ENCODE data around the gene ARID4B.
"Not testable (repeated sequence)": the region's sequence is repeated elsewhere in the genome, so short reads cannot be mapped to it uniquely, and the experiment has no call there.

Gene ARID4B

DNA sequence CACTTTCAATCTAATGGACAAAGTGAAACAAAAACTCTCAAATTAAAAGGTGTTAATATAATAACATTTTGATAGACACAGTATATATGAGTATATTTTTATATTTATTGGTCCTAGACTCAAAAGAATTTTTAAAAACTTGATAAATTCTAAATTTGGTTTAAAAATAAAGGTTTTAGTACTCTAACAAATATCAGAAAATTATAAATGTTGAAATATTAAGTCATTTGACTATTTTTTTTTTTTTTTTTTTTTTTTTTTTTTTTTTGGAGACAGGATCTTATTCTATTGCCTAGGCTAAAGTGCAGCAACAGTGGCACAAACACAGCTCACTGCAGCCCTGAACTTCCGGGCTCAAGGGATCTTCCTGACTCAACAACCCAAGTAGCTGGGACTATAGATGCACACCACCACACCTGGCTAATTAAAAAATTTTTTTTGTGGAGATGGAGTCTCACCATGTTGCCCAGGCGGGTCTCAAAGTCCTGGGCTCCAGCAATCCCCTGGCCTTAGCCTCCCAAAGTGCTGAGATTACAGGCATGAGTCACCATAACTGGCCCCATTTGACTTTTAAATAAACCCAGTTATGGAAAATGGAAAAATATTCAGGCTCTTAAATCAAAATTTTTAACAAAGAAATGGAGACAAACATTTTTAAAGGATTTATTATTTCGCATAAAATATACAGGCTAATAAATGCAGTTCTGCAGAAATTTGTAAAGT lies 106.2 kb downstream of the ARID4B start:
- no peak for ATAC-seq

GRCh38 chr1:235215453-235215852 lies 112.5 kb downstream of the ARID4B start:
- ATAC-seq: no peak

- ATAC-seq: not testable (repeated sequence)
Measured at GRCh38 chr1:235214962-235215361, 113.0 kb downstream of the ARID4B start.

DNA sequence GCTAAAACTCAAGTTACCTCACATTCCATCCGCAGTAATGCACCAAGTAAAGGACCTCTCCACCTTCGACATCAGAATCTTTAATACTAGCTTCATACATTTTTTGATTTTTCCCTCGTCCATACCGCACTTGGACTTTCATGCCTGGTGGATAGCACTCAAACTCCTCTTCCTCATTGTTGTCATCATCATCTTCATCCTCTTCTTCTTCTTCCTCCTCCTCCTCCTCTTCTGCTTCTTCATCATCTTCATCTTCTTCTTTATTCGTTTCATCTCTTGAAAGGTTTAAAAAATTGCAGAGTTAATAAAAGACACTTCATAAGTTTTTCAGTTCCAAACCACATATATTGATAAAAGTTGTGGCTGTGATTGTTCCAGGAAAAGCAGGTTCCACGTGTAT lies 114.2 kb downstream of the ARID4B start:
- peak in 1 of 2 donors; percentile 24 for ATAC-seq

- ATAC-seq: no peak
Measured at GRCh38 chr1:235211517-235211916, 116.5 kb downstream of the ARID4B start.

DNA sequence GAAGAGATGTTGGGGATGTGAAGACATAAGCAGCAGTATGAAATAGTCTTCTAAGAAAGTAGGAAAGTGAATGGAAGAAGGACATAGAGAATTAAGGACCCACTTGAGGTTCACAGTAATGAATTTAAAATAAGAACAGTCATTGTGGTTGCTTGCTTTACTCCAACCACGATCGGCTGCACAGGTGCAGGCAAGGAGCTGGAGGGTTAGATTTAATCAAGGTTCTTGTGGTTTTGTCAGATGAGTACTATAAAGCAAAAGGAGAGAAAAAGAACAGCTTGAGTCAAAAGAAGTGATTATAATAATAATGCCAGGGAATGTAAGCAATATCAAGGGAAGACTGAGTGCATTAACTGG lies 120.8 kb downstream of the ARID4B start:
- ATAC-seq: peak; percentile 88 to 92

DNA sequence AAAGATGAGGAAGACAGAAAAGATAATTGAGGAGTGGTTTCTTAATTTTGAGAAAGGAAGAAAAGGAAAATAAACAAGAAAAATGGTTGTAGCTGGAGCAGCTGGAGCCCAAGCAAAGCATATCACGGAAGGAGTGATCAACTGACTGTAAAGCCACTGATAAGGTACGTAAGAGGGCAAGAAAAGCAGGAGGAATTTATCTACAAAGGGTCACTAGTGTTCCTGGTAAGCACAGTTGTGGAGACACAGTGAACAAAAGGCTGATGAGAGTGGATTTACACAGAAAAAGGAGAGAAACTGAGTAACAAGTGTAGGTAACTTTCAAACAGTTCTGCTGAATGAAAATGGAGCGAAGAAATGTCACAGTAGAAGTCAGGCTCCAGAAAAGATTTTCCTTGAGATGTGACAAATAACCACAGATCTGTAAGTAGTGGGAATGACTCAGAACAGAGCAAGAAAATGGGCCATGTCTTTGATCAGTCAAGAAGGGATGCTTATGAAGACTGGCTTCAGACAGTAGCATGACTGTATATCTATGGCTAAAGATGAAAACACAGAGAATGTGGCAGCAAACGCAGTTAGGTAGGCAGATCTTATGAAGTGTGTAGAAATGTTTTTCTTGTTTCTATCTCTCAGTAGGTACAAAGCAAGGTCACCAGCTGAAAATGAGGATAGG lies 121.3 kb downstream of the ARID4B start:
- ATAC-seq: peak; percentile 96

GRCh38 chr1:235205687-235206086 lies 122.3 kb downstream of the ARID4B start:
- no peak for ATAC-seq

DNA sequence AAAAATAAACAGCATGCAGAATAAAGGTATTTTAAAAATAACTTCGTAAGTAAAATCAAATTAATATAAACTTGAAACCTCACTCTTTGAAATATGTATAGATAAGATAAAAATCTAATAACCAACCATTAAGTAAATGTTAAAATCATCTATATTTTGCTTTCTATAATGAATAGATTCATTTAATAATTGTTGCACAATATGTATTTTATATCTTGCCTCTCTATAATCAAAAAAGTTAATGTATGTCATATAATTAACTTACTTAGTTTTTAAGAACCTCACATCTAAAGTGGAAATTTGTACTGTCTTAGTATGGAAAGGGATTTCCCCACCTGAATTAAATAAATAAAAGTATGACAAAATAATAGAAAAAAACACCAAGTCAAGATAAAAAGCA lies 124.6 kb downstream of the ARID4B start:
- no peak for ATAC-seq

GRCh38 chr1:235202447-235202846 lies 125.5 kb downstream of the ARID4B start:
- not testable (repeated sequence) for ATAC-seq

DNA sequence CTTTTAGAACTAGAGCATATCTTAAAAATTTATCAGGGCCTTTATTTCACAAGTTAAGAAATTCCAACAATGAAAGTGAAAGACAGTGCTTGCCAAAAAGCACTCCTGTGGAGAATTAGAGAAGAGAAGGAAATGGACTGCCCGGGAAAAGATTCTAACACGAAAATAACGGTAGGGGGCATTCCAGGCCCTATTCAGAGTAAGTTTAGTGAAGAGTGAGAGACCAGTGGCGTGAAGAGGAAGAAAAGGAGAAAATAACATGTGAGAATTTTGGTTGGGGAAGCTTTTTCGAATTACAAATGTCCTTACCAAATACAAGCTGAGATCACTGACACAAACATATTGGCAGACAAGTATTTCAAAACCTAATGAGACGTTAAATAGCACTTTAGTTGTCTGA lies 128.5 kb downstream of the ARID4B start:
- ATAC-seq: no peak

- ATAC-seq: no peak
Measured at GRCh38 chr1:235190431-235190830, 137.5 kb downstream of the ARID4B start.

- no peak for ATAC-seq
Measured at GRCh38 chr1:235187316-235187715, 140.7 kb downstream of the ARID4B start.

DNA sequence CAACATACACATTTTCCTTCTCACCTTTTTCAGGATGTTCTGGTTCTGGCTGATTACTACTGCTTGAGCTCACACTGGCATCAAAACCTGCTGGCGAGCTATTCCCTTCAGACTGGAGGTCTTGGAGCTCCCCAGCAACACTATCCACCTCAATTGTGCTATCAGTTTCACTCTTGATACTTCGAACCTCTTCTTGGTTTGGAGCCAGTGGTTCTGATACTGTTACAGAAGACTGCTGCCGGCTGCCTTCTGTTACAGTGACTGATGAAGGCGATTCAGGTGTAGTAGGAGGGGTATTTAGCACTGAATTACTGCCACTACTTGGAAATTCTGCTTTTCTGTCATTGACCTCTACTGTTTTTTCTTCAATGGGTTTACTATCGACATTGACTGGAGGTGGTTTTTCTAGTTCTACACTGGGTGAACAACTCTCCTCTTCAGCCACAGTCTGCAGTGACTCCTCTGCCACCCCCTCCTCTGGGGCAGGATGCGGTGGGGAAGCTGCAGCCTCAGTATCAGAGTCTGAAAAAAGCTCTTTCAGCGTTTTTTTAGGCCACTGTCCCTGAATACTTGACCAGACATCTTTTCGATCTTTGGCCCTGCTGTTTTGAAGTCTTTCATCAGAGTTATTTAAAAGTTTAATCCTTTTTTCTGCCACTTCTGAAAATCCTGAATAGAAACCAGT lies 146.3 kb downstream of the ARID4B start:
- ATAC-seq: peak in 1 of 2 donors; percentile 48

DNA sequence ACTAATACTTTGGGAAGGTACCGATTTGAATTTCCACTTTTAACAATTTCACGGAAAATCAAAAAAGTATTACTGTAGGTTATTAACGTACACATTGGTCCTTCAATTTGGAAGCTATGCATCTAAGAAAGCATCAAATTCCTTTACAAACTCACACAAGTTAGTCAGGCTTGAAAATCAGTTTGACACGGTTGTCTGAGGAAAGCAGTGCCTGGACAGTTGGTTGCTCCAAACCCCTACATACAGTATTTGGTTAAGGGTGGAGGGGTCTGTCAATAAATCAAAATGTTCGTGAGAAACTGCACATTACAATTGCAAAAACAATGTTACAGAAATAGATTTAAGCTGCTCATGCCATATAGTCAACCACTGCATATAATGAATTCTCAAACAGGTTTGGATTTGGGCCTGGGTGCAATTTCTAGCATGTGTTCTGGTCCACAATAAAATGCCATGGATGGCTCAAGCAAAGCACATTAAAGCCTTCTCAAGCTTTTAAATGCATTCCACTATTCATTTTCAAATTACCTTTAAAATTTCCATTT lies 147.0 kb downstream of the ARID4B start:
- no peak for ATAC-seq

DNA sequence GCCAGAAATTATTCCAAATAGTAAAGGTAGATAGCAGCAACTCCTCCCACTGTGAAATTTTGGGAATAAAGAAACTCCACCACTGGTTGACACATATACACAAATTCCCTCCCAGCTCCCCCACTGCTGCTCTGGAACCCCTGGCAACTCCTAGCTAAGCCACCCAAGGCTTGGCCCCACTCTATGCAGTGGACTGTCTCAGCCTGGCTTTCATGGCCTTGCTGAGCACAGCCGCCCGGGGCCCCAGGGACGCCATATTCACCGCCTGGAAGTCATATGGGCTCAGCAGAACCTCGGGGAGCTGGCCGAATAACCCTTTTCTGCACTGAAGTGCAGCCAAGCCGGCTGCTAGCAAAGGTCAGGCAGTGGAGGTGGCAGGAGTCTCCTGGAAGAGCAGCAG lies 151.5 kb downstream of the ARID4B start:
- no peak for ATAC-seq

- no peak for ATAC-seq
Measured at GRCh38 chr1:235169986-235170385, 158.0 kb downstream of the ARID4B start.

GRCh38 chr1:235168375-235168774 lies 159.6 kb downstream of the ARID4B start:
- ATAC-seq: no peak

DNA sequence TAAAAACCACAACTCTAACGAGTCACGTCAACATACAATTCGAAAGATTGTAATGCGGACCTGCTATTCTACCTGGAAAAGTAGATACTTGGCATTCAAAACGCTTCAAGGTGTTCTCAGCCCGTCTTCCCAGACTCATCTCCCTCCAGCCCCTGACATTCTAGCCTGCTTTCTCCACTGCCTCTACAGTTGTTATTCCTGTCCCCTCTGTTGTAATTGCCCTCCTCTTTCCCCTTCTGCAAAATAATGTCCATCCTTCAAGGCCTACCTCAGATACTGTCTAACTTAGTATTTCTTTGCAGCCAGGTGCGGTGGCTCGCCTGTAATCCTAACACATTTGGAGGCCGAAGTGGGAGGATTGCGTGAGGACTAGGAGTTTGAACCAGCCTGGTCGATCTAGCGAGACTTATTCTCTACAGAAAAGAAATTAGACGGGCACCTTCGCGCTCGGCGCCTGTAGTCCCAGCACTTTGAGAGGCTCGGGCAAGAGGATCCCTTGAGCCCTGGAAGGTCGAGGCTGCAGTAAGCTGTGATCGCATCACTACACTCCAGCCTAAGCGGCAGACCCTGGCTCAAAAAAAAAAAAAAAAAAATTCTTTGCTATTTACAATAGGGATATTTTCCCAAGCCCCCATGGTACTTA lies 166.2 kb downstream of the ARID4B start:
- ATAC-seq: no peak

DNA sequence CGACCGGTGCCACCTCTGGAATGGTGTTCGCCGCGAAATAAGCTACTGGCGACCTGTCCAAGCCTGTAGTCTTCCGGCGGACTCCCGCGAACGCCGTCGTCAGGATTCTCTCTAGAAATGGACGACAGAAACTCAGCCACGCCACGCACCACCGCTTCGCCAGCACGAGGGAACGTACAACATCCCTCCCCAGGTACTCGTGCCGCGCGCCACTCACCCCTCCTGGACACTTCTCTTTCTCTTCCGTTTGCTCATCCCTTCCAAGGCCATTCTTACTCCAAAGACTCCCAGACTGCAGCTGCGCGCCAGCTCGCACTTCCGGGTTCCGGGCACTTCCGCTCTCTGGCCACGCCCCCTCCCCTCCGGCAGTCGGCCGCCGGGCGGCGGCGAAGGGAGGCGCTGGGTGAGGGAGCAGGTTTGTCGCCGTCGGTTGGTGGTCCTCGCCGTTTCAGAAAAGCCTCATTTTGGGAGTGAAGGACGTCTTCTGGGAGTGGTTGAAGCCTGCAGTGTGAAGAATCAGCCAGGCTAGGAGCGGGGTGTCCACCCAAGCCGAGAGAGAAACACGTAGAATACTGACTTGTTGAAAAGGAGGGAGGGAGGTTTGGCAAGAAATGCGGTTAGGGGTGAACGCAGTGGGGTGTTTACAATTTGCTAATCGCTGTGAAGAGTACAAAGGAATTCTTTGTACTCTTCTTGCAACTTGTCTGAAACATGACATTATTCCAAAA lies 166.9 kb downstream of the ARID4B start, which contains the start of gene RBM34:
Gene RBM34, minus strand, starts transcription at position 294 of the 728 bp plus-strand sequence. Its CDS starts 24 bp downstream, at position 270.
- peak; percentile 94 for ATAC-seq

- peak; percentile 66 to 69 for ATAC-seq
Measured at GRCh38 chr1:235160383-235160956, 167.5 kb downstream of the ARID4B start.

GRCh38 chr1:235159930-235160329 lies 168.0 kb downstream of the ARID4B start:
- ATAC-seq: not testable (repeated sequence)

Data from activated CD4-positive, CD25-positive, alpha-beta regulatory T cell treated with anti-CD3 and anti-CD28 coated beads, Interleukin-2, amount 50 U/mL, for 24 hours (primary cell).